Measurements from ENCODE around the gene GNG10.
"Not testable (repeated sequence)": the region's sequence is repeated elsewhere in the genome, so short reads cannot be mapped to it uniquely, and the experiment has no call there.

The GNG10 gene

GRCh38 chr9:111661150-111661801 lies at the start of gene GNG10:
Gene GNG10, plus strand, starts transcription at chr9:111661605. Its CDS starts 30 bp downstream, at chr9:111661635.
- FAIRE-seq: no peak

DNA sequence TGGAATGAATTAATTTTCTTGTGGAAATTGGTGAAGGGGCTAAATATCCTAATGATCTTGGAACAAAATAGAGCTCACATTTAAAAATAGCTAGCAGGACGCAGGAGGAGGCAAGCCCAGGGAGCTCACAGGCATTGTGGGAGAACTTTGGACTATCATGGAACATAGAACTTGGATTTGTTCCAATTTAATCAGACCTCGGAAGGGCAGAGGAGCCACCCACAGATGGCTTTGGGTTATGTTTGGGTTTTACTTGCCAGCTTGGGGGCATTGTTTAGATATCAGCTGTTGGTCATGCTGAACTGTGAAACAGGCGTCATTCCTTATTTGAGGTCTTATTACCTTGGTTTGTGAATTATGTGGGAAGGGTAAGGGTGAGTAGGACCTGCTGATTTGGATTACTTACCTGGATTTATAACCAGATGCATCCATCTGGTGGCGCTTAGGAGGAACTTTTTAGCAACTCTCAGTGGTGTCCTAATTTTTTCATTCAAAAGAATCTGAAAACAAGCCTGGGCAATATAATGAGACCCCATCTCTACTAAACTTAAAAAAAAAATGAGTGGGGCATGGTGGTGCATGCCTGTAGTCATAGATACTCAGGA lies 47.9 kb upstream of the GNG10 start:
- no peak for FAIRE-seq

DNA sequence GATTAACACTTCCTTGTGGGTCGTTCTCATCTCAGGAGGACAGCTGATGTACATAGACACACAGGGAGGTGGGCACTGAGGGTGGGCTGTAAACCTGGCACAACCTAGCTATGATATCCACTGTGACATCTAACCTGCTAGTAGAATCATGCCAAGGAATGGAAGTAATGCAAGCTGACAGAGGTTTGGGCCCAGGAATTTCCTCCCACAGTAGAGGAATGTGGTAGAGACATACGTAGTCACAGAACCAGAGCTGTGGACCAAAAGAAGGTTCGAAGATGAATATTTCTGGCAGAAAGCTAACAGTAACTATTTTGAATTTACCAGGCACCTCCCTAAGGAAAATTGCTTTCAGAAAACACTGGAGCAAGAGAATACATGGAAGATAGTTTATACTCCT lies 45.5 kb upstream of the GNG10 start:
- no peak for FAIRE-seq

DNA sequence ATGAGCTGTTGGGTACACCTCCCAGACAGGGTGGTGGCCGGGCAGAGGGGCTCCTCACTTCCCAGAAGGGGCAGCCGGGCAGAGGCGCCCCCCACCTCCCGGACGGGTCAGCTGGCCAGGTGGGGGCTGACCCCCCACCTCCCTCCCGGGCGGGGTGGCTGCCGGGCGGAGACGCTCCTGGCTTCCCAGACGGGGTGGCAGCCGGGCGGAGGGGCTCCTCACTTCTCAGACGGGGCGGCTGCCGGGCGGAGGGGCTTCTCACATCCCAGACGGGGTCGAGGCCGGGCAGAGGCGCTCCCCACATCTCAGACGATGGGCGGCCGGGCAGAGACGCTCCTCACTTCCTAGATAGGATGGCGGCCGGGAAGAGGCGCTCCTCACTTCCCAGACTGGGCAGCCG lies 44.1 kb upstream of the GNG10 start:
- not testable (repeated sequence) for FAIRE-seq

DNA sequence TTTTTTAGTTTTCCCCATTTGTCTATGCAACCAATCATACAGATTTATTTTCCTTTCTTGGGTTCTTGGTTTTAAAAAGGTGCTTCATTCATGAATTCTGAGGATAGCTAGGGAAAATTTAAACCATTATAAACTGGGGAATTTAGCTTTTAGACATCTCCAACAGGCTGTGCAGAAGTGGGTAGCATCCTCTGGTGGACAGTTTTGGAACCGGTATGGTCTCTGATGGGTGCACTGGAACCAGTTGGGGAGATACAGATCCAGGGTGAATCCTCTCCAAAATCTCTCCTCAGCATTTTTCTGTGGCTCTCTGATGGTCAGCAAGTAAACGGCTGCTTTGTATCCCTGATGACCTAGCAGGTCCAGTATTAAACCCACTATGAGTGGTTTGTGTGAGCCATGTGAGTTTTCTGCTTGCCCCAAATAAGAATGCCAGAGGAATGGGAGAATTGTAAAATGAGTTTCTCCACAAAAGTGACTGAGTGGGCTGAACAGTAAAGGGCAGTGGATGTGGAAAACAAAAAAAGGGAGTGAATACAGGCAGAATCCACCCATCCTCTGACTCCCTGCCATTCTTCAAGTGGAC lies 39.4 kb upstream of the GNG10 start:
- no peak for FAIRE-seq

- no peak for FAIRE-seq
Observed at GRCh38 chr9:111622626-111623025, 38.8 kb upstream of the GNG10 start.

GRCh38 chr9:111627260-111627963 lies 34.0 kb upstream of the GNG10 start:
- no peak for FAIRE-seq

DNA sequence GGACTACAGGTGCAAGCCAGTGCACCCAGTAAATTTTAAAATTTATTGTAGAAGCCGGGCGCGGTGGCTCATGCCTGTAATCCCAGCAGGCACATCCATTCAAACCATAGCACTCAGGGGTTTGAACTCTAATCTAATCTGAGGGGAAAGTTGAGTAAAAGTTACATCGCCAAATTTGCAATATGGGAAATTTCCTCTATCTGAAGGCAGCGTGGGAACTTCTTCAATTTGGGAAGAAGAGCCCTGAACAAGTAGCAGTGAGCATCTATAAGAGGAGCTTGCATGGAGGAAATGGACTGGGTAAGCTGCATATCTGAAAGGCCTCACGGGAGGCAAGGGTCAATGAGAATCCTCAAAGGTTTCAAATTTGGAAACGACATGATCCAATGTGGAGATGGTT lies 33.0 kb upstream of the GNG10 start:
- FAIRE-seq: no peak

GRCh38 chr9:111630182-111630963 lies 31.0 kb upstream of the GNG10 start:
- no peak for FAIRE-seq

- no peak for FAIRE-seq
Observed at GRCh38 chr9:111630964-111631213, 30.5 kb upstream of the GNG10 start.

GRCh38 chr9:111631214-111631971 lies 30.0 kb upstream of the GNG10 start, which contains the start of gene DNAJC25:
Gene DNAJC25, plus strand, starts transcription at chr9:111631334. Its CDS starts 74 bp downstream, at chr9:111631408.
- FAIRE-seq: no peak

GRCh38 chr9:111632060-111632459 lies 29.3 kb upstream of the GNG10 start:
- FAIRE-seq: no peak

- no peak for FAIRE-seq
Observed at GRCh38 chr9:111632695-111633388, 28.6 kb upstream of the GNG10 start.

- no peak for FAIRE-seq
Observed at GRCh38 chr9:111633389-111633736, 28.0 kb upstream of the GNG10 start.

DNA sequence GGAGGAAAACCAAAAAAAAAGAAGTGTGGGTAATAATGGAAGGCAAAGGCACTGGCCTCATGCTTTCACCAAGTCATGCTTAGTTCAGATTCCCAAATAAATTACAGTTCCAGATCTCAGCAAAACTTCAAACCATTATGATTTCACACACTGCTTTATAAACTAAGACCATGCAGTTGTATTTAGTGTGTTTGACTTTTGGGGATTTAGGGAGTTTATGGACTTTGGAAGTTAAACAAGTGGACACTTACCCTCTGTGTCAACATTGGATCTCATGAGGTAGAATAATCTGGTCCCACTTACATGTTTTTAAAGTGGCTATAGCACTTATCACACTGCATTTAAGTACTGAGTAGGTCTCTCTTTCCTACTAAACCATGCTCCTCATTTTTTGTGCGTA lies 26.5 kb upstream of the GNG10 start:
- no peak for FAIRE-seq

- no peak for FAIRE-seq
Observed at GRCh38 chr9:111637421-111637950, 23.9 kb upstream of the GNG10 start.

- no peak for FAIRE-seq
Observed at GRCh38 chr9:111644195-111644772, 17.1 kb upstream of the GNG10 start.

DNA sequence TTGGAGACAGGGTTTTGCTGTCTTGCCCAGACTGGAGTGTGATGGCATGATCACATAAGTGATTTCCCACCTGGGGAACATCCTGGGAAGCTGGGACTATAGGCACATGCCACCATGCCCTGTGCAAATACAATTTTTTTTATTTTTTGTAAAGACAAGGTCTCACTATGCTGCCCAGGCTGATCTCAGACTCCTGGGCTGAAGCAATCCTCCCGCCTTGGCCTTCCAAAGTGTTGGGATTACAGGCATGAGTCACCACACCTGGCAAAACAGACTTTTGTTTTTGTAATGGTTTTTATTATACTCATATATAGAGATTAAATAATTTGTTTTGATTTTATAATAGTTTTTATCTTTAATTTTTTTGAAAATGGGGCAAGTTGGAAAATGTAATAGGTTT lies 15.6 kb upstream of the GNG10 start:
- FAIRE-seq: no peak

- no peak for FAIRE-seq
Observed at GRCh38 chr9:111646417-111646816, 15.0 kb upstream of the GNG10 start.

- FAIRE-seq: no peak
Observed at GRCh38 chr9:111648066-111648465, 13.3 kb upstream of the GNG10 start.

DNA sequence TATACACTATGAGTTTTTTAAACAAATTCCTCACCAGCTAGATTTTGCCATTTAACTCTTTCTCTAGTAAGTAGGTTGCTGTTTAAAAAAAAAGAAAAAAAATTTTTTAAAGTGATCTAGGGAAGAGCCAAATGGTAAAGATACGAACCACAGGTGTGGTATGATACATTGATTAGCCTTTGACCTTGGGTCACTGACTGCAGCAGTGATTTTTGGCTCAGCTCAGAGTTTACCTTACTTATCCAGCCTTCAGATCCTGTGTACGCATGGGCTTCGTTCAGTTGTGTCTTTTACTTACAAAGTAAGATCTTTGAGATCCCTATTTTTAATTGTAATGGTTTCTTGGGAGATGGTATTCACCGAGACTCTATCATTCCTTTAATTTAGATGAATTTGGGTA lies 12.4 kb upstream of the GNG10 start:
- FAIRE-seq: no peak

All from islet of Langerhans (tissue), 1 donor.